CD14-positive monocyte (primary cell): ENCODE results near the gene LRRC59. TPM values are rescaled to one million over a fixed set of nuclear protein-coding genes. Genes with fewer than 3 reads are reported as not detected.
A peak's percentile ranks its signal among the peaks of the same experiment; 100 is the strongest.

Source experiments
- DNase-seq, 3 donors: peaks; one replicate each; pipeline ENCODE4 v3.0.0-alpha.2; 2011 to 2022
- H2AFZ ChIP-seq: 2 replicates; pipeline ENCODE4 v1.6.0; 2012; ENCODE audit warnings: mild to moderate bottlenecking, low read depth, low read length, inconsistent platforms; ENCODE audit not compliant: insufficient read depth, poor library complexity, severe bottlenecking
- H3K27ac ChIP-seq, 2 donors: 1 replicate in 1 of 2; 2 replicates in 1 of 2; pipeline ENCODE4 v1.5.1; 2012 to 2013; ENCODE audit warnings: low read length in 2 of 2, control low read depth in 1 of 2, inconsistent platforms in 1 of 2, low read depth in 1 of 2, mild to moderate bottlenecking in 1 of 2
- H3K27me3 ChIP-seq, 2 donors: one replicate each; pipeline versions ENCODE4 v1.6.0 to v1.6.1; 2011 to 2013; ENCODE audit warnings: low read length in 2 of 2; ENCODE audit not compliant: control insufficient read depth in 2 of 2, insufficient read depth in 2 of 2
- H3K36me3 ChIP-seq, 2 donors: replicated peaks in 1 of 2; 1 replicate in 1 of 2; 2 replicates in 1 of 2; pipeline versions ENCODE4 v1.5.1 to v1.6.1; 2012 to 2013; ENCODE audit warnings: low read length in 2 of 2, control low read depth in 1 of 2, inconsistent platforms in 1 of 2, mild to moderate bottlenecking in 1 of 2; ENCODE audit not compliant: insufficient read depth in 2 of 2, control insufficient read depth in 1 of 2
- H3K4me1 ChIP-seq, 2 donors: 1 replicate in 1 of 2; 2 replicates in 1 of 2; pipeline versions ENCODE4 v1.5.1 to v1.6.1; 2012 to 2013; ENCODE audit warnings: low read length in 2 of 2, control low read depth in 1 of 2, inconsistent platforms in 1 of 2, mild to moderate bottlenecking in 1 of 2, moderate library complexity in 1 of 2; ENCODE audit not compliant: insufficient read depth in 2 of 2, control insufficient read depth in 1 of 2
- H3K4me2 ChIP-seq: replicated peaks from 2 replicates; pipeline ENCODE3; 2012; ENCODE audit warnings: low read length, moderate library complexity, mild to moderate bottlenecking; ENCODE audit not compliant: poor library complexity, severe bottlenecking; ENCODE audit errors: extremely low read depth
- H3K4me3 ChIP-seq, 3 experiments: fragments of 200-600 bp in 1 of 3; sonication (generic) in 1 of 3; replicated peaks in 1 of 3; 1 replicate in 2 of 3; 2 replicates in 1 of 3; pipeline ENCODE4 v1.5.1; 2011 to 2013; ENCODE audit warnings: low read length in 3 of 3, mild to moderate bottlenecking in 3 of 3, control low read depth in 2 of 3, low read depth in 2 of 3, inconsistent platforms in 1 of 3, moderate library complexity in 1 of 3
- H3K79me2 ChIP-seq: 2 replicates; pipeline ENCODE4 v1.6.0; 2012; ENCODE audit warnings: mild to moderate bottlenecking, control low read depth, inconsistent platforms, low read length, moderate library complexity; ENCODE audit not compliant: insufficient read depth
- H3K9ac ChIP-seq: 2 replicates; pipeline ENCODE4 v1.6.0; 2017; ENCODE audit warnings: low read length, mild to moderate bottlenecking; ENCODE audit not compliant: insufficient read depth, poor library complexity, severe bottlenecking
- H3K9me3 ChIP-seq, 2 donors: replicated peaks in 1 of 2; 1 replicate in 1 of 2; 2 replicates in 1 of 2; pipeline versions ENCODE4 v1.5.1 to v1.6.1; 2012 to 2013; ENCODE audit warnings: low read length in 2 of 2, control low read depth in 1 of 2; ENCODE audit not compliant: control insufficient read depth in 1 of 2, insufficient read depth in 1 of 2
- H4K20me1 ChIP-seq: 2 replicates; pipeline ENCODE4 v1.6.0; 2012; ENCODE audit warnings: mild to moderate bottlenecking, low read length, control low read depth, moderate library complexity; ENCODE audit not compliant: insufficient read depth
- H3K27ac Mint-ChIP-seq, 7 donors: one replicate each; pipeline ENCODE4 v1.8.0; 2020; ENCODE audit warnings: mild to moderate bottlenecking in 7 of 7, mixed read lengths in 7 of 7, moderate library complexity in 6 of 7, inconsistent platforms in 2 of 7
- H3K27me3 Mint-ChIP-seq, 3 donors: one replicate each; pipeline ENCODE4 v1.8.0; 2021 to 2022; ENCODE audit warnings: low read depth in 3 of 3, mild to moderate bottlenecking in 3 of 3, mixed read lengths in 3 of 3, moderate library complexity in 3 of 3, inconsistent platforms in 1 of 3
- H3K36me3 Mint-ChIP-seq, 2 donors: one replicate each; pipeline ENCODE4 v1.8.0; 2020; ENCODE audit warnings: mixed read lengths in 2 of 2, inconsistent platforms in 1 of 2, mild to moderate bottlenecking in 1 of 2
- H3K4me1 Mint-ChIP-seq: one replicate; pipeline ENCODE4 v1.8.0; 2020; ENCODE audit warnings: mild to moderate bottlenecking, mixed read lengths
- H3K4me3 Mint-ChIP-seq, 2 donors: one replicate each; pipeline ENCODE4 v1.8.0; 2020; ENCODE audit warnings: mild to moderate bottlenecking in 2 of 2, mixed read lengths in 2 of 2, moderate library complexity in 1 of 2
- H3K9me3 Mint-ChIP-seq, 7 donors: one replicate each; pipeline ENCODE4 v1.8.0; 2020 to 2022; ENCODE audit warnings: mixed read lengths in 7 of 7, mild to moderate bottlenecking in 6 of 7, moderate library complexity in 6 of 7, inconsistent platforms in 2 of 7
- WGBS: methylation state at CpG from one replicate; pipeline ENCODE4 v1.1.5; 2013; ENCODE audit warnings: missing lambda C conversion rate; ENCODE audit not compliant: insufficient coverage; 5-methylcytosine and 5-hydroxymethylcytosine counted together
- intact Hi-C, 2 donors: fragments of 100-400 bp; cut with micrococcal nuclease; formaldehyde crosslinking; loops; one replicate each; pipeline versions ENCODE4 v1.15.0 to v1.15.1; 2023
- polyA plus RNA-seq, 3 donors: library from polyadenylated mRNA; depleted of rRNA in 1 of 3; unstranded in 2 of 3; stranded (reverse) in 1 of 3; fragments of 300-500 nt in 2 of 3; fragments of >200 nt in 1 of 3; fragmentation: Illumina TruSeq in 2 of 3; gene quantifications; 1 replicate in 2 of 3; 2 replicates in 1 of 3; pipeline ENCODE4 v1.2.3, GENCODE V29; 2012 to 2021
- TF ChIP-seq, protein P1 (sequence below): fragments of 200-600 bp; IDR thresholded peaks from one replicate; pipeline ENCODE4 v1.8.0; 2022; ENCODE audit warnings: antibody characterized with exemption, mild to moderate bottlenecking

LRRC59 gene
- polyA plus RNA-seq, 3 donors = 36.6 to 48.9 (median 45.7) TPM

DNA sequence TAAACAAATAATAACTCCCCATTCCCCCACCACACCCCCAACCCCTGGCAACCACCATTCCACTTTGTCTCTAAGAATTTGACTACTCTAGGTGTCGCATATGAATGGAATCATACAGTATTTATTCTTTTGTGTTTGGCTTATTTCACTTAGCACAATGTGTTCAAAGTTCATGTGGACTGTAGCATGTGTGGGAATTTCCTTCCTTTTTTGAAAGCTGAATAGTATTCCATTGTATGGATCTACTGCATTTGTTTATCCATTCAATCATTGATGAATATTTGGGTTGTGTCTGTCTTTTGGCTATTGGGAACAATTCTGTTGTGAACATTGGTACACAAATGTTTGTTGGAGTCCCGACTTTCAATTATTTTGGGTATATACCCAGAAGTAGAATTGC, 25.4 kb upstream of the LRRC59 start:
- WGBS = no CpG with 5 or more reads among the region's 2 CpGs
- H2AFZ ChIP-seq = no peak overlapping the region
- H4K20me1 ChIP-seq = no peaks in the 10 kb centered on the region
- peaks cover 6% of the 10 kb centered on the region for H3K79me2 ChIP-seq
- H3K27ac Mint-ChIP-seq = no peak overlapping the region
- intact Hi-C loops = no loop called here
- H3K36me3 Mint-ChIP-seq = no peaks in the 10 kb centered on the region
- H3K4me2 ChIP-seq = no peak overlapping the region
- peaks cover 0 to 5% (median 0%) of the 10 kb centered on the region in 3 donors for H3K27me3 Mint-ChIP-seq
- DNase-seq = no peak
- no peak overlapping the region for H3K4me3 ChIP-seq
- H3K27ac ChIP-seq = no peak overlapping the region
- peaks cover 0 to 5% (median 3%) of the 10 kb centered on the region in 7 donors for H3K9me3 Mint-ChIP-seq
- no peak overlapping the region for H3K9ac ChIP-seq
- TF ChIP-seq, protein P1, sequence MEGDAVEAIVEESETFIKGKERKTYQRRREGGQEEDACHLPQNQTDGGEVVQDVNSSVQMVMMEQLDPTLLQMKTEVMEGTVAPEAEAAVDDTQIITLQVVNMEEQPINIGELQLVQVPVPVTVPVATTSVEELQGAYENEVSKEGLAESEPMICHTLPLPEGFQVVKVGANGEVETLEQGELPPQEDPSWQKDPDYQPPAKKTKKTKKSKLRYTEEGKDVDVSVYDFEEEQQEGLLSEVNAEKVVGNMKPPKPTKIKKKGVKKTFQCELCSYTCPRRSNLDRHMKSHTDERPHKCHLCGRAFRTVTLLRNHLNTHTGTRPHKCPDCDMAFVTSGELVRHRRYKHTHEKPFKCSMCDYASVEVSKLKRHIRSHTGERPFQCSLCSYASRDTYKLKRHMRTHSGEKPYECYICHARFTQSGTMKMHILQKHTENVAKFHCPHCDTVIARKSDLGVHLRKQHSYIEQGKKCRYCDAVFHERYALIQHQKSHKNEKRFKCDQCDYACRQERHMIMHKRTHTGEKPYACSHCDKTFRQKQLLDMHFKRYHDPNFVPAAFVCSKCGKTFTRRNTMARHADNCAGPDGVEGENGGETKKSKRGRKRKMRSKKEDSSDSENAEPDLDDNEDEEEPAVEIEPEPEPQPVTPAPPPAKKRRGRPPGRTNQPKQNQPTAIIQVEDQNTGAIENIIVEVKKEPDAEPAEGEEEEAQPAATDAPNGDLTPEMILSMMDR = no peak
- H3K4me1 ChIP-seq = peaks cover 52 to 56% of the 10 kb centered on the region in 2 donors
- H3K36me3 ChIP-seq = no peaks in the 10 kb centered on the region
- no peaks in the 10 kb centered on the region for H3K9me3 ChIP-seq
- H3K4me3 Mint-ChIP-seq = no peak overlapping the region
- no peaks in the 10 kb centered on the region for H3K27me3 ChIP-seq
- peaks cover 55% of the 10 kb centered on the region for H3K4me1 Mint-ChIP-seq

DNA sequence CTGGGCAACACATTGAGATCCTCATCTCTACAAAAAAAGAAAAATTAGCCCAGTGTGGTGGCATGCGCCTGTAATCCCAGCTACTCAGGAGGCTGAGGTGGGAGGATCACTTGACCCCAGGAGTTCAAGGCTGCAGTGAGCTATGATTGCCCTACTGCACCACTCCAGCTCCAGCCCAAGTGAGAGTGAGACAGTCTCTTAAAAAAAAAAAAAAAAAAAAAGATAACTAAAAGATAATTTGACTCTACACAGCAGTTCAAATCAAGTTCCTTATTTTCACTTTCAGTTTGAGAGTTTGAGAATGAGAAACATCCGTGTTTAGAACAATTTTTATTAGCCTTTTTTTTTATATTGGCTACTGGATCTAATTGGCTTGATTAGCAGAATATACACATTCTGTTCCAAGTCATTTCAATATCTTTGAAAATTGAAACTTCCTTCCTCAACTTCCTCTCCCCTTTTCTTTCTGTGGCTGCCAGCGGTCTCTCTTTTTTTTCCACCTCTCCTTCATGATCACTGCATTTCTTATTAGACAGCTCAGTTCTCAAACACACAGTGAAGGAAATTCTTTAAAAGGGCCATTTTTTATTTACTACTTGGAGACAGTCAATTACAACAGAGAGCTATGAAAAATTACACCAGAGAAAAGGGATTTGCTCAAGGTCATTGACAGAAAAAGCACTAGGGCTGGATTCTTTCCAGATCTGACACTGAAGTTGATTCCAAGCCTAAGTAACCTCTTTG, 24.2 kb upstream of the LRRC59 start:
- H3K4me1 ChIP-seq = peaks cover 40 to 44% of the 10 kb centered on the region in 2 donors
- peaks cover 0 to 5% (median 3%) of the 10 kb centered on the region in 3 donors for H3K27me3 Mint-ChIP-seq
- no peaks in the 10 kb centered on the region for H3K36me3 Mint-ChIP-seq
- H3K36me3 ChIP-seq = no peaks in the 10 kb centered on the region
- 67% methylated on average over 1 of the region's 3 CpGs for WGBS
- TF ChIP-seq, protein P1 = no peak
- H4K20me1 ChIP-seq = no peaks in the 10 kb centered on the region
- intact Hi-C loops = no loop called here
- peak in 2 of 3 donors; percentile 23 to 35 for DNase-seq
- no peaks in the 10 kb centered on the region for H3K9me3 ChIP-seq
- H3K9me3 Mint-ChIP-seq = peaks cover 0 to 5% (median 3%) of the 10 kb centered on the region in 7 donors
- H3K27ac Mint-ChIP-seq = peak overlapping the region; percentile 68 to 94 (median 85)
- peak overlapping the region; percentile 72 for H3K4me2 ChIP-seq
- H3K4me3 ChIP-seq = peak overlapping the region; percentile 12 to 68 (median 28)
- peak overlapping the region; percentile 39 to 79 for H3K27ac ChIP-seq
- no peaks in the 10 kb centered on the region for H3K27me3 ChIP-seq
- peak overlapping the region; percentile 77 for H2AFZ ChIP-seq
- H3K4me3 Mint-ChIP-seq = peak overlapping the region; percentile 69 to 93
- H3K4me1 Mint-ChIP-seq = peaks cover 42% of the 10 kb centered on the region
- no peaks in the 10 kb centered on the region for H3K79me2 ChIP-seq
- H3K9ac ChIP-seq = peak overlapping the region; percentile 59
